Measurements from ENCODE around the gene DCLRE1B. TPM values are rescaled to one million over a fixed set of nuclear protein-coding genes. Genes with fewer than 3 reads are reported as not detected.

Gene DCLRE1B
- total RNA-seq, 1 donor = 4.7 TPM

DNA sequence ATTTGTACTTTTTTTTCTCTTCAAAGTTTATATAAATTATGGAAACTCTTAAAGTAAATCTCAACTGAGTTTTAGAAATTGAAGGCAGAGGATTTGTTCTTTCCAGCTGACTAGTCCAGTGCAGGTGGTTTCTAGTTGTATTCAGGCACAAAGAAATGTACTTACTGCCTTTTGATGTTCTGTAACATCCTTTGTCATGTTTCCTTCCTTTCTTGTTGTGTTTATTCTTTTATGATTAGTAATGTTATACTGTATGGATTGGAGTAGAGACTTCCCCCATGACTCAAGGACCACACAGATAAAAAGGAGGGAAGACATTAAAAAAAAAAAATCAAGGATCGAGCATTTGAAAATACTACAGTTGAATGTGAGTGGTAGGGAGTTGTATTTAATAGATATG, 32.0 kb downstream of the DCLRE1B start:
- DNase-seq (ENCODE audit: low read depth) = no peak
- no peak overlapping the region for H3K4me3 ChIP-seq (ENCODE audit: low read depth, low read length)
- TF ChIP-seq, protein P1, sequence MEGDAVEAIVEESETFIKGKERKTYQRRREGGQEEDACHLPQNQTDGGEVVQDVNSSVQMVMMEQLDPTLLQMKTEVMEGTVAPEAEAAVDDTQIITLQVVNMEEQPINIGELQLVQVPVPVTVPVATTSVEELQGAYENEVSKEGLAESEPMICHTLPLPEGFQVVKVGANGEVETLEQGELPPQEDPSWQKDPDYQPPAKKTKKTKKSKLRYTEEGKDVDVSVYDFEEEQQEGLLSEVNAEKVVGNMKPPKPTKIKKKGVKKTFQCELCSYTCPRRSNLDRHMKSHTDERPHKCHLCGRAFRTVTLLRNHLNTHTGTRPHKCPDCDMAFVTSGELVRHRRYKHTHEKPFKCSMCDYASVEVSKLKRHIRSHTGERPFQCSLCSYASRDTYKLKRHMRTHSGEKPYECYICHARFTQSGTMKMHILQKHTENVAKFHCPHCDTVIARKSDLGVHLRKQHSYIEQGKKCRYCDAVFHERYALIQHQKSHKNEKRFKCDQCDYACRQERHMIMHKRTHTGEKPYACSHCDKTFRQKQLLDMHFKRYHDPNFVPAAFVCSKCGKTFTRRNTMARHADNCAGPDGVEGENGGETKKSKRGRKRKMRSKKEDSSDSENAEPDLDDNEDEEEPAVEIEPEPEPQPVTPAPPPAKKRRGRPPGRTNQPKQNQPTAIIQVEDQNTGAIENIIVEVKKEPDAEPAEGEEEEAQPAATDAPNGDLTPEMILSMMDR (IDR thresholded peaks at IDR 0.05; ENCODE audit: insufficient read depth, low read depth, low read length) = no peak

DNA sequence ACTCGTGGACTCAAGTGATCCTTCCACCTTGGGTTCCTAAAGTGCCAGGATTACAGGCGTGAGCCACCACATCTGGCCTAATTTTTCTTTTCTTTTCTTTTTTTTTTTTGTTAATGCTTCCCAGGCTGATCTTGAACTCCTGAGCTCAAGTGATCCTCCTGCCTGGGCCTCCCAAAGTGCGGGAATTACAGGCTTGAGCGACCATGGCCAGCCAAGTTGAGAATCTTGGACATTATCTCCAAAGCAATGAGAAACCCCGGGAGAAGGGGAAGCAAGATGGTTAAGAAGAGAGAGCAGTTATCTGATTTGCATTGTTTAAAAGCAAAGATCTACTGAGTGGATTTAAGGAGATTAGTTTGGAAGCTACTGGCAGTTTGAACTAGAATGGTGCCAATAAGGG, 33.1 kb downstream of the DCLRE1B start:
- no peak overlapping the region for H3K4me3 ChIP-seq (ENCODE audit: low read depth, low read length)
- no peak for DNase-seq (ENCODE audit: low read depth)
- TF ChIP-seq, protein P1 (IDR thresholded peaks at IDR 0.05; ENCODE audit: insufficient read depth, low read depth, low read length) = no peak

DNA sequence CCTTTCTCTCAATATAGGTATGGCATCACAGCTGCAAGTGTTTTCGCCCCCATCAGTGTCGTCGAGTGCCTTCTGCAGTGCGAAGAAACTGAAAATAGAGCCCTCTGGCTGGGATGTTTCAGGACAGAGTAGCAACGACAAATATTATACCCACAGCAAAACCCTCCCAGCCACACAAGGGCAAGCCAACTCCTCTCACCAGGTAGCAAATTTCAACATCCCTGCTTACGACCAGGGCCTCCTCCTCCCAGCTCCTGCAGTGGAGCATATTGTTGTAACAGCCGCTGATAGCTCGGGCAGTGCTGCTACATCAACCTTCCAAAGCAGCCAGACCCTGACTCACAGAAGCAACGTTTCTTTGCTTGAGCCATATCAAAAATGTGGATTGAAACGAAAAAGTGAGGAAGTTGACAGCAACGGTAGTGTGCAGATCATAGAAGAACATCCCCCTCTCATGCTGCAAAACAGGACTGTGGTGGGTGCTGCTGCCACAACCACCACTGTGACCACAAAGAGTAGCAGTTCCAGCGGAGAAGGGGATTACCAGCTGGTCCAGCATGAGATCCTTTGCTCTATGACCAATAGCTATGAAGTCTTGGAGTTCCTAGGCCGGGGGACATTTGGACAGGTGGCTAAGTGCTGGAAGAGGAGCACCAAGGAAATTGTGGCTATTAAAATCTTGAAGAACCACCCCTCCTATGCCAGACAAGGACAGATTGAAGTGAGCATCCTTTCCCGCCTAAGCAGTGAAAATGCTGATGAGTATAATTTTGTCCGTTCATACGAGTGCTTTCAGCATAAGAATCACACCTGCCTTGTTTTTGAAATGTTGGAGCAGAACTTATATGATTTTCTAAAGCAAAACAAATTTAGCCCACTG, 35.5 kb downstream of the DCLRE1B start:
- TF ChIP-seq, protein P1 (IDR thresholded peaks at IDR 0.05; ENCODE audit: insufficient read depth, low read depth, low read length) = no peak
- no peak overlapping the region for H3K4me3 ChIP-seq (ENCODE audit: low read depth, low read length)
- no peak for DNase-seq (ENCODE audit: low read depth)

DNA sequence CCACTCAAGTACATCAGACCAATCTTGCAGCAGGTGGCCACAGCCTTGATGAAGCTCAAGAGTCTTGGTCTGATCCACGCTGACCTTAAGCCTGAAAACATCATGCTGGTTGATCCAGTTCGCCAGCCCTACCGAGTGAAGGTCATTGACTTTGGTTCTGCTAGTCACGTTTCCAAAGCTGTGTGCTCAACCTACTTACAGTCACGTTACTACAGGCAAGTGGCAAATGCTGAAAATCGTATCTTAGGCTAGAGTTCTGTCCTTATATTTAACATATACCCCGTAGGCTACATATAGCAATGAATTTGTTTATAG, 36.1 kb downstream of the DCLRE1B start:
- no peak overlapping the region for H3K4me3 ChIP-seq (ENCODE audit: low read depth, low read length)
- TF ChIP-seq, protein P1 (IDR thresholded peaks at IDR 0.05; ENCODE audit: insufficient read depth, low read depth, low read length) = no peak
- DNase-seq (ENCODE audit: low read depth) = no peak

DNA sequence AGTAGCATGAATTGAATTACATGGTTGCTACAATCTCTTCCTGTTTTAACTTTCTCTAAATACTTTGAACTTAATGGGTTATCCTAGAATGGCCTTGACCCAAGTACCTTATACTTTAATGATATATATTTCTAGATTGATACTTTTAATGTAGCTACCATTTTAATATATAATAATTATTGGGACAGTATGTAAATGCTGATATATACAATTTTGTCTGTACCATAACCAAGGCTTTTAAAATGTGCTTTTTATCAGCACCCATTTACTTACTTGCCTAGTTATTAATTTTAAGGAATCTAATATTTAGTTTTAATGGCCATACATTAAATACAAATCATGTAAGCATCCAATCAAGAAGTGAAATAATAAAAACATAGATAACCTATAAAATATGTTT, 37.4 kb downstream of the DCLRE1B start:
- DNase-seq (ENCODE audit: low read depth) = no peak
- no peak overlapping the region for H3K4me3 ChIP-seq (ENCODE audit: low read depth, low read length)
- TF ChIP-seq, protein P1 (IDR thresholded peaks at IDR 0.05; ENCODE audit: insufficient read depth, low read depth, low read length) = no peak

DNA sequence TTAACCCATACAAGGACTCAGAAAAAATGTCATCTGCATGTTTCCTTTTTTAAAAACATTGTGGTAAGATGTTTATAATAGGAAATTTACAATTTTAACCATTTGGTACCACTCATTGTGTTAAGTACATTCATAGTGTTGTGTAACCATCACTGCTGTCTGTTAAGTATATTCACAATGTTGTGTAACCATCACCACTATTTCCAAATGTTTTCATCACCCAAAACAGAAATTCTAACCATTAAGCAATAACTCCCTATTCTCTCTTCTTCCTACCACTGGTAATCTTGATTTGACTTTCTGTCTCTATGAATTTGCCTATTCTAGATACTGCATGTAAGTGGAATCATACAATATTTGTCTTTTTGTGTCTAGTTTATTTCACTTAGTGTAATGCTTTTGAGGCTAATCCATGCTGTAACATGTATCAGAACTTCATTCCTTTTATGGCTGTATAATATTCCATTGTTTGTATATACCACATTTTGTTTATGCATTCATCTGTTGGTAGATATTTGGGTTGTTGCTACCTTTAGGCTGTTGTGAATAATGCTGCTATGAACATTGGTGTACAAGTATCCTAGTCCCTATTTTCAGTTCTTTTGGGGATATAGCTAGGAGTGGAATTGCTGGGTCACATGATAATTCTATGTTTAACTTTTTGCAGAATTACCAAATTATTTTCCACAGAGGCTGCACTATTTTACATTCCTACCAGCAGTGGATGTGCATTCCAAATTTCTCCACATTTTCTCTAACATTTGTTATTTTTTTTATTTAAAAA, 38.1 kb downstream of the DCLRE1B start:
- peak; percentile 82 for DNase-seq (ENCODE audit: low read depth)
- TF ChIP-seq, protein P1 (IDR thresholded peaks at IDR 0.05; ENCODE audit: insufficient read depth, low read depth, low read length) = no peak
- H3K4me3 ChIP-seq (ENCODE audit: low read depth, low read length) = no peak overlapping the region
